Naive B cell (primary cell): ENCODE data around the gene RTL10. TPM values are rescaled to one million over a fixed set of nuclear protein-coding genes. Genes with fewer than 3 reads are reported as not detected.

ENCODE experiments used
- ATAC-seq, 2 donors: fragments of 150-1000 bp; cut with Tn5 transposase; 2 replicates each; pipeline ENCODE4 v1.10.0; 2021; ENCODE audit warnings: low read depth in 2 of 2, mild to moderate bottlenecking in 2 of 2, moderate library complexity in 2 of 2
- DNase-seq: peaks from one replicate; pipeline ENCODE4 v3.0.0; 2022
- H3K27ac Mint-ChIP-seq, 6 donors: one replicate each; pipeline ENCODE4 v1.8.0; 2020 to 2022; ENCODE audit warnings: mild to moderate bottlenecking in 6 of 6, mixed read lengths in 6 of 6, moderate library complexity in 5 of 6, inconsistent platforms in 2 of 6
- H3K27me3 Mint-ChIP-seq, 3 donors: one replicate each; pipeline ENCODE4 v1.8.0; 2021 to 2022; ENCODE audit warnings: mixed read lengths in 3 of 3, mild to moderate bottlenecking in 1 of 3
- H3K36me3 Mint-ChIP-seq, 2 donors: one replicate each; pipeline ENCODE4 v1.8.0; 2020 to 2022; ENCODE audit warnings: mixed read lengths in 2 of 2, inconsistent platforms in 1 of 2, mild to moderate bottlenecking in 1 of 2
- H3K4me1 Mint-ChIP-seq, 3 donors: one replicate each; pipeline ENCODE4 v1.8.0; 2020 to 2022; ENCODE audit warnings: mixed read lengths in 3 of 3, inconsistent platforms in 1 of 3, mild to moderate bottlenecking in 1 of 3, moderate library complexity in 1 of 3
- H3K4me3 Mint-ChIP-seq, 8 donors: one replicate each; pipeline ENCODE4 v1.8.0; 2020 to 2022; ENCODE audit warnings: mild to moderate bottlenecking in 8 of 8, mixed read lengths in 8 of 8, moderate library complexity in 8 of 8, inconsistent platforms in 2 of 8
- H3K9me3 Mint-ChIP-seq, 7 donors: one replicate each; pipeline ENCODE4 v1.8.0; 2020 to 2022; ENCODE audit warnings: mixed read lengths in 7 of 7, mild to moderate bottlenecking in 5 of 7, inconsistent platforms in 2 of 7, moderate library complexity in 1 of 7
- polyA plus RNA-seq, 6 donors: library from polyadenylated mRNA; unstranded; fragments of 300-500 nt; fragmentation: Illumina TruSeq; gene quantifications; one replicate each; pipeline ENCODE4 v1.2.3, GENCODE V29; 2021; ENCODE audit warnings: low read depth in 6 of 6

Gene RTL10
- polyA plus RNA-seq, 6 donors from 2014 or later, result 5.5 to 8.9 (median 6.1) TPM; not detected in 1

- Mint-ChIP-seq H3K9me3 (peaks cover 0 to 6% (median 0%) of the 10 kb centered on the region in 7 donors), H3K27ac (no peak overlapping the region), H3K27me3 (no peaks in the 10 kb centered on the region), H3K36me3 (no peaks in the 10 kb centered on the region), H3K4me1 (peaks cover 8 to 22% (median 10%) of the 10 kb centered on the region in 3 donors), H3K4me3 (no peak overlapping the region)
- ATAC-seq (no peak), DNase-seq (no peak)
Observed at GRCh38 chr22:19831016-19831415, 23.7 kb downstream of the RTL10 start.

DNA sequence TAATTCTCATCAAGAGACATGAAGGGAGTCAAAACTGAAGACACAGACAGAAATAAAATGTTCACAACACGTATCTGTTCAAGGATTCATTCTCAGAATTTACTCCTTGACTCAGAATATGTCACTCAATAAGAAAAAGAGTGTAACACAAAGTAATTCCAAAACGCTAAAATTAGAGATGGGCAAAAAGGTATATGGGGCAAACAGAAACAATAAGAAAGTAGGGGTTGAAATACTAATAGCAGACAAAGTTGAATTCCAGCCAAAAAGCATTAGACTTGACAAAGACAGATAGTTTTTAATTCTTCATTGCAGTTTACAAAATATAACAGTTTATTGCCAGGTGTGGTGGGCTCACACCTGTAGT, 26.7 kb downstream of the RTL10 start:
- DNase-seq, result no peak
- ATAC-seq, result no peak
- peaks cover 0 to 6% (median 0%) of the 10 kb centered on the region in 7 donors for H3K9me3 Mint-ChIP-seq
- H3K27me3 Mint-ChIP-seq, result peaks cover 0 to 5% (median 0%) of the 10 kb centered on the region in 3 donors
- no peak overlapping the region for H3K27ac Mint-ChIP-seq
- H3K36me3 Mint-ChIP-seq, result no peaks in the 10 kb centered on the region
- no peak overlapping the region for H3K4me3 Mint-ChIP-seq
- H3K4me1 Mint-ChIP-seq, result peaks cover 8 to 18% (median 15%) of the 10 kb centered on the region in 3 donors

- Mint-ChIP-seq H3K27me3 (peaks cover 0 to 5% (median 0%) of the 10 kb centered on the region in 3 donors), H3K27ac (no peak overlapping the region), H3K9me3 (peaks cover 0 to 6% (median 0%) of the 10 kb centered on the region in 7 donors), H3K4me3 (no peak overlapping the region), H3K36me3 (no peaks in the 10 kb centered on the region), H3K4me1 (peaks cover 4 to 14% (median 10%) of the 10 kb centered on the region in 3 donors)
- ATAC-seq (no peak), DNase-seq (no peak)
Observed at GRCh38 chr22:19827341-19828034, 27.2 kb downstream of the RTL10 start.

DNA sequence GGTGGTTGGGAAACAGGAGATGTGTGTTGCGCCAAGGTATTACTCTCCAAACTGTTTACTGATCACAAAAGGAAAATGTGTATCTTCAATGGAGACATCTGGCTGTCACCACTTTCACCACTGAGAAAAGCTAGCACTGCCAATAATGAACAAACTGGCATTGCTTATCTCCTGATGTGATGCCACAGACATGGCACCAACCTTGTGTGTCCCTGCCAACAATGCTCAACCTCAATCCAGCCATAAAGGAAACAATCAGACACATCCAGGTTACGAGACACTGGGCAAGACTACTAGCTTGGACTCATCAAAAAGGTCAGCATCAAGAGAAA, 28.1 kb downstream of the RTL10 start:
- no peaks in the 10 kb centered on the region for H3K36me3 Mint-ChIP-seq
- peak overlapping the region in 2 of 6 donors; percentile 27 to 86 for H3K27ac Mint-ChIP-seq
- ATAC-seq, result no peak
- no peak overlapping the region for H3K4me3 Mint-ChIP-seq
- no peak for DNase-seq
- peaks cover 0 to 5% (median 0%) of the 10 kb centered on the region in 3 donors for H3K27me3 Mint-ChIP-seq
- H3K9me3 Mint-ChIP-seq, result peaks cover 0 to 6% (median 0%) of the 10 kb centered on the region in 7 donors
- peaks cover 0 to 11% (median 6%) of the 10 kb centered on the region in 3 donors for H3K4me1 Mint-ChIP-seq

GRCh38 chr22:19825904-19826618, 28.6 kb downstream of the RTL10 start:
- ATAC-seq (no peak), DNase-seq (no peak)
- Mint-ChIP-seq H3K36me3 (no peaks in the 10 kb centered on the region), H3K4me3 (no peak overlapping the region), H3K4me1 (peaks cover 0 to 11% (median 6%) of the 10 kb centered on the region in 3 donors), H3K27me3 (peaks cover 0 to 5% (median 0%) of the 10 kb centered on the region in 3 donors), H3K27ac (no peak overlapping the region), H3K9me3 (peaks cover 0 to 6% (median 0%) of the 10 kb centered on the region in 7 donors)

DNA sequence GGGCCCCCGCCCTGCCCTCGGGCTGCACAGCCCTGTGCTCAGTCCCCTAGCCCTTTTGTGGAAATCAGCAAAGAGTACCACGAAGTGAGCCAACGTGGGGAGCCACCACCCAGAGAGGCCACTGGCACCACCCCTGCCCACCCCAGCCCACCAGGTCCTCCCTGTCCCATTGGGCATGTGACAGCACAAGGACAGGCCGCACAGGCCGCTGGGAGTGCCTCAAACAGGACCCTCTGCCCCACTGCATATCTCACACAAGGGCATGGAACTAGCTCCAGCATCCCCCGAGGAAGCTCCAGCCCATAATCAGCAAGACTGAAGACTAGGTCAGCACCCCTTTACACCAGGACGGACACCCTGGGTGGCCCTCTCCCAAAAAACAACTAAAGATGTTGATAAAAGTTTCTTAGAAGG, 29.7 kb downstream of the RTL10 start:
- Mint-ChIP-seq H3K27me3 (peaks cover 0 to 5% (median 0%) of the 10 kb centered on the region in 3 donors), H3K27ac (no peak overlapping the region), H3K9me3 (peaks cover 0 to 6% (median 0%) of the 10 kb centered on the region in 7 donors), H3K36me3 (no peaks in the 10 kb centered on the region), H3K4me3 (no peak overlapping the region), H3K4me1 (peaks cover 0 to 11% (median 6%) of the 10 kb centered on the region in 3 donors)
- DNase-seq (no peak), ATAC-seq (no peak)

DNA sequence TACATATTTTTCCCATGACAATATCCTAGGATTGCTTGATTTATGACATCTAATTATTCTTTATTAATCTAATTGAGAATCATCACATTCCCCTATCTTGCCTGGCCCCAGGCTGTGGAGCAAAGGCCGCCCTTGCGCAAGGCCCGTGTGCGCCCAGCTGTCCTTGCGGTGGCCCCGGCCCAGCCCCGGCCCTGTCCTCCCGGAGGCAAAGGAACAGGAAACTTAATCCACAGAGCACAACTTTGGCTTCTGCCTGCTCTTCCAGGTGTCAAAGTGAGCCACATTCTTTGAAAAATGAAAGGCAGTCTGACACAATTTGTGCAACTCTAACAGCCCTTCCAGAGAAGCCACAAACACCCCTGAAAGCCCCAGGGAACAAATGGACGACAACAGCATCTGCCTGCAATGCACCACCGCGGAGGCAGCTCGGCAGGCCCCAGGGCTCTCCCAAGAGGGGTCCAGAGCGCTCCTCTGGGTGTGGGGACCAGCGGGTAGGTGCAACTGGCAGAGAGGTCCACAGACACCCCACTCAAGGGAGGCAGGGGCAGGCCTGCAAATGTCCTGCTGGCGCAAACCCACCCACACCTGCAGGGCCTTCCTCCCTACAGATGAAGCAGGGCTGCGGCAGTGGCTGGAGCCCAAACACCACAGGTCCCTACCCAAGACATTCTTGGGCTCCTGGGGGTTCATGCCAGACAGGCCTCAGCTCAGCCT, 30.3 kb downstream of the RTL10 start:
- ATAC-seq, result no peak
- no peak for DNase-seq
- H3K9me3 Mint-ChIP-seq, result peaks cover 0 to 6% (median 0%) of the 10 kb centered on the region in 7 donors
- peaks cover 0 to 5% (median 0%) of the 10 kb centered on the region in 3 donors for H3K27me3 Mint-ChIP-seq
- H3K4me1 Mint-ChIP-seq, result peaks cover 0 to 11% (median 6%) of the 10 kb centered on the region in 3 donors
- peak overlapping the region in 1 of 6 donors; percentile 76 for H3K27ac Mint-ChIP-seq
- H3K4me3 Mint-ChIP-seq, result no peak overlapping the region
- no peaks in the 10 kb centered on the region for H3K36me3 Mint-ChIP-seq

DNA sequence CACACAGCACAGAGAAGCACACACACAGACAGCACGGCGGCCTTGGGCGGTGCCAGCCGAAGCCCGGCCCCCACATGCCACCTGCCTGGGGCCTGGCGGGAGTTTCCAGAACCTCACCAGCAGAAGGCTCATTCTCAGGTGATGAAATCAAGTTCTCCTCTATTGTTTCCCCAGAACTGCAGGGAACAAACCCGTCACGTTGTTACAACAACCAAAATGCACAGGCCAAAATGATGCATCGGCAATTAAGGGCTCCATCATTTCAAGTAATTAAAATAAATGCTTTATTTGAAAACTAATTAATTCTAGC, 30.8 kb downstream of the RTL10 start:
- Mint-ChIP-seq H3K9me3 (peaks cover 0 to 6% (median 0%) of the 10 kb centered on the region in 7 donors), H3K4me3 (no peak overlapping the region), H3K4me1 (peaks cover 0 to 11% (median 6%) of the 10 kb centered on the region in 3 donors), H3K36me3 (no peaks in the 10 kb centered on the region), H3K27ac (peak overlapping the region in 1 of 6 donors; percentile 74), H3K27me3 (peaks cover 0 to 5% (median 0%) of the 10 kb centered on the region in 3 donors)
- no peak for DNase-seq
- ATAC-seq, result no peak

DNA sequence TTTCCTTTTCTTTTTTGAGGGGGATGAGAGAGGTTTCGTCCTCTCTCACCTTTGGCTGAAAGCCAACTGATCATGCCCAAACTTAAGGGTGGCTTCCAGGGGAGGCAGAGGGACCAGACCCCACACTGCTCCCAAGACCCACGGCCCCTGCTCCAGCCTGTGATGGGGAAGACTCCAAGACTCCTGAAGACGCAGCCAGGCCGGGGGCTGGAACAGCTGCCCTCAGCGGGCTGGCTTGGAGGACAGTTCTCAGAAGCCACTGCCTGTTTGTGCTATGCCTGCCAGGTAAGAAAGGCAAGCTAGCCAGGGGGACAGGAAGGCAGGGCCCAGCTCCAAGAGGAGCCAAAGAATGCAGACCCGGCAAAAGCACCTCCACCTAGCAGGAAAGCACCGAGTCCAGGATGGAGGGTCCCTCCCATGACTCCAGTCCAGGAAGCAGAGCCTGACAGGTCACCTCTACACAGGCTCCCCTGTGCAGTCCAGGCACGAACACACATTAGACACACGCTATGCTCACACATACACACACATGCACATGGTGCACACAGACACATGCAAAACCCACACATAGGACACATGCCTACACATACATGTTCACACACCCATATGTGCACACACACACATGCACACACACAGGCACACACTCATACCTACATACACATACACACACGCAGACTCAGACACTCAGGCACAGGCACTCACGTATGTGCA, 31.3 kb downstream of the RTL10 start:
- peaks cover 0 to 6% (median 0%) of the 10 kb centered on the region in 7 donors for H3K9me3 Mint-ChIP-seq
- H3K36me3 Mint-ChIP-seq, result no peaks in the 10 kb centered on the region
- no peak for DNase-seq
- ATAC-seq, result no peak
- peaks cover 0 to 11% (median 6%) of the 10 kb centered on the region in 3 donors for H3K4me1 Mint-ChIP-seq
- H3K27me3 Mint-ChIP-seq, result peaks cover 0 to 5% (median 0%) of the 10 kb centered on the region in 3 donors
- H3K4me3 Mint-ChIP-seq, result no peak overlapping the region
- peak overlapping the region in 3 of 6 donors; percentile 4 to 74 (median 48) for H3K27ac Mint-ChIP-seq

DNA sequence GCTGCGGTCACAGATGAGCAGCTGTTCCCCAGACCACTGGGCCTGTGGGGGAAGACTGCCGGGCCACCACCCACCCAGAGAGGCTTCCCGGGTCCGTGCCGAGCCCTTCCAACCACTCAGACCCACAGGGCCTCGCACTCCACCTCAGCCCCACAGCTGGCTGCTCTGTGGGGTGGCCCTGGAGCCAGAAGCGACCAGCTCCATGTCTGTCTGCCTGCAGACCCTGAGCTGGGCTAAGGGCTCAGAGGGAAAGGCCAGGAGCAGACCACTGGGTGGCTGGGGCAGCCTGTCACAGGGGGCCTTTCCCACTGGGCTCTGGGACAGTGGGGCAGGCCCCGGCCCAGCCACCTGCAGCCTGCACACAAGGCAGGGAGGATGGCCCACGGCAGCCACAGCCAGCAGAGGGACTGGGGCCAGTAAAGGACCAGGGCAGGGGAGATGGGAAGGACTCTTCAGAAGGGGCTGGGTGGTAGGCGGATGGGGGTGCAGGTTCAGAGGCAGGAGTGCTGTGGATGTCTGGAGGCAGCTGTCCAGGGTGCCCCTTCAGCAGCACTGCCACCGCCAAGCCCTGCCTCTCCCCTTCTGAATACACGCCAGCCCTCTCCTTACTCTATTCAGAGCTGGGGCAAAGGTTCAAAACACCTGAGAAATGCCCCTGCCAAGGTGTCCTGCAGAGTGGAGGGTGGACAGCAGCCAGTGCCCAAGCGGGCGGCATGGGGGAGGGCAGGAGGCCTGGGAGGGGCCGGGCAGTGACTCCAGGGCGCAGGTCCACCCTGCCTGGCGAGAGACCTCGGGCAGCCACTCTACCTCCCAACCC, 32.2 kb downstream of the RTL10 start:
- no peaks in the 10 kb centered on the region for H3K36me3 Mint-ChIP-seq
- ATAC-seq, result no peak
- H3K4me1 Mint-ChIP-seq, result peaks cover 0 to 11% (median 6%) of the 10 kb centered on the region in 3 donors
- H3K27me3 Mint-ChIP-seq, result peaks cover 0 to 5% (median 0%) of the 10 kb centered on the region in 3 donors
- H3K27ac Mint-ChIP-seq, result no peak overlapping the region
- H3K9me3 Mint-ChIP-seq, result peaks cover 0 to 6% (median 0%) of the 10 kb centered on the region in 7 donors
- no peak overlapping the region for H3K4me3 Mint-ChIP-seq
- no peak for DNase-seq

GRCh38 chr22:19821523-19822300, 33.0 kb downstream of the RTL10 start:
- DNase-seq, result no peak
- H3K27me3 Mint-ChIP-seq, result peaks cover 0 to 5% (median 0%) of the 10 kb centered on the region in 3 donors
- peaks cover 0 to 6% (median 0%) of the 10 kb centered on the region in 7 donors for H3K9me3 Mint-ChIP-seq
- no peak overlapping the region for H3K4me3 Mint-ChIP-seq
- no peak overlapping the region for H3K27ac Mint-ChIP-seq
- no peaks in the 10 kb centered on the region for H3K36me3 Mint-ChIP-seq
- peaks cover 0 to 11% (median 6%) of the 10 kb centered on the region in 3 donors for H3K4me1 Mint-ChIP-seq
- no peak for ATAC-seq
